ENCODE data around the gene PIGO.

DNA sequence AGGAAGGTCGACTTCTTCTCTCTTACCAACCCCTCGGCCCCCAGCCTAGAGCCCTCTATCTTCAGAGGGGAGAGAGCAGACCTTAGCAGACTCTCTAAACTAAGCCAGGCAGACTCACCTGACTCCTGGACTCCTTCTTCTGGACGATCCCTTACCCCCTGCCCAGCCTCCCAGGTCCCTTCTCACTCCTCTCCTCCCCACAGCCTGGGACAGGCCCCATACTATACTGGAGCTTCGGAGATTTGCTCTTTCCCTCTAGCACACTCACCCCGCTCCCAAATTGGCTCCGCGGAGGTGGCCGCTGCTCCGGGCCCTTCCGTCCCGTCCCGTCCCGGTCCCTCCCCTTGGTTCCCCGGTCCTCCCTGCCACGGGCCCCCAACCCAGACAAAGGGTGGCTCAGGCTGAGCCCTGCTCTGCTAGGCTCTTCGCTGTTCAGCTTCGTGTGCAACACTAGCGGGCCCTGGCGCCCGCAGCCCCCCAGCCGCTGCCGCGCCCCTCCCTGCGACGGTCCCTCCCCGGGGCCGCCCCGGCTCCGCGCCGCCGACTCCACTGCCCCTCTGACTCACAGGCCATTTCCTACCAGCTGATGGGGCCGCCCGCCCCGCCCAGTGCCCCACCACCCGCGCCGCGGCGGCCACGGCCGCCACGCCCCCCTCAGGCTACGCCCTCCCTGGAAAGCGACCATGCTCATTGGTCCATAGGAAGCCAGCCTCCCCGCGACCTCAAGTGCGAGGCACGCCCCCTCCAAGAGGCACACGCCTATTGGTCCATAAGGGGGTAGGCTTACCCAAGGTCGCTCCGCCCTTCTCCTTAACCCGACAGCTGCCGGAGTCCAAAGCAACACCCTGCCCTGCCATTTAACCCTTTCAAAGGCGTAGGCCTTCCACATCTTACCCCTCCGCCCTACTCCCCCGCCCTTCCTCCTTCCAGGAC lies 14.9 kb upstream of the PIGO start:
- TF ChIP-seq, protein P1, sequence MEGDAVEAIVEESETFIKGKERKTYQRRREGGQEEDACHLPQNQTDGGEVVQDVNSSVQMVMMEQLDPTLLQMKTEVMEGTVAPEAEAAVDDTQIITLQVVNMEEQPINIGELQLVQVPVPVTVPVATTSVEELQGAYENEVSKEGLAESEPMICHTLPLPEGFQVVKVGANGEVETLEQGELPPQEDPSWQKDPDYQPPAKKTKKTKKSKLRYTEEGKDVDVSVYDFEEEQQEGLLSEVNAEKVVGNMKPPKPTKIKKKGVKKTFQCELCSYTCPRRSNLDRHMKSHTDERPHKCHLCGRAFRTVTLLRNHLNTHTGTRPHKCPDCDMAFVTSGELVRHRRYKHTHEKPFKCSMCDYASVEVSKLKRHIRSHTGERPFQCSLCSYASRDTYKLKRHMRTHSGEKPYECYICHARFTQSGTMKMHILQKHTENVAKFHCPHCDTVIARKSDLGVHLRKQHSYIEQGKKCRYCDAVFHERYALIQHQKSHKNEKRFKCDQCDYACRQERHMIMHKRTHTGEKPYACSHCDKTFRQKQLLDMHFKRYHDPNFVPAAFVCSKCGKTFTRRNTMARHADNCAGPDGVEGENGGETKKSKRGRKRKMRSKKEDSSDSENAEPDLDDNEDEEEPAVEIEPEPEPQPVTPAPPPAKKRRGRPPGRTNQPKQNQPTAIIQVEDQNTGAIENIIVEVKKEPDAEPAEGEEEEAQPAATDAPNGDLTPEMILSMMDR (conservative IDR thresholded peaks at IDR 0.05; ENCODE audit: low read depth, low read length): no peak
- no peak for TF ChIP-seq RFX5 (IDR thresholded peaks at IDR 0.05; ENCODE audit: low read depth, low read length)
- TF ChIP-seq POLR2A (IDR thresholded peaks at IDR 0.05; ENCODE audit: low read depth, low read length): peak; percentile 89
- TF ChIP-seq RAD21 (IDR thresholded peaks at IDR 0.05; ENCODE audit: low read length): no peak
- TF ChIP-seq NFE2L2 (IDR thresholded peaks at IDR 0.05; ENCODE audit: low read depth, low read length): peak; percentile 6; the same call in 1 of the 2 replicates
- TF ChIP-seq, protein P2, sequence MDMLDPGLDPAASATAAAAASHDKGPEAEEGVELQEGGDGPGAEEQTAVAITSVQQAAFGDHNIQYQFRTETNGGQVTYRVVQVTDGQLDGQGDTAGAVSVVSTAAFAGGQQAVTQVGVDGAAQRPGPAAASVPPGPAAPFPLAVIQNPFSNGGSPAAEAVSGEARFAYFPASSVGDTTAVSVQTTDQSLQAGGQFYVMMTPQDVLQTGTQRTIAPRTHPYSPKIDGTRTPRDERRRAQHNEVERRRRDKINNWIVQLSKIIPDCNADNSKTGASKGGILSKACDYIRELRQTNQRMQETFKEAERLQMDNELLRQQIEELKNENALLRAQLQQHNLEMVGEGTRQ (IDR thresholded peaks at IDR 0.05; ENCODE audit: low read depth, low read length): 0 out of 2 replicates have a peak, but pooled peaks have one; percentile 39
- TF ChIP-seq, protein P3, sequence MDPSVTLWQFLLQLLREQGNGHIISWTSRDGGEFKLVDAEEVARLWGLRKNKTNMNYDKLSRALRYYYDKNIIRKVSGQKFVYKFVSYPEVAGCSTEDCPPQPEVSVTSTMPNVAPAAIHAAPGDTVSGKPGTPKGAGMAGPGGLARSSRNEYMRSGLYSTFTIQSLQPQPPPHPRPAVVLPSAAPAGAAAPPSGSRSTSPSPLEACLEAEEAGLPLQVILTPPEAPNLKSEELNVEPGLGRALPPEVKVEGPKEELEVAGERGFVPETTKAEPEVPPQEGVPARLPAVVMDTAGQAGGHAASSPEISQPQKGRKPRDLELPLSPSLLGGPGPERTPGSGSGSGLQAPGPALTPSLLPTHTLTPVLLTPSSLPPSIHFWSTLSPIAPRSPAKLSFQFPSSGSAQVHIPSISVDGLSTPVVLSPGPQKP (IDR thresholded peaks at IDR 0.05; ENCODE audit: borderline replicate concordance, low read depth, low read length): no peak
- no peak for TF ChIP-seq RCOR1 (IDR thresholded peaks at IDR 0.05; ENCODE audit: insufficient replicate concordance, low read length)
- peak; percentile 70; the same call in 1 of the 2 replicates for TF ChIP-seq MAZ (IDR thresholded peaks at IDR 0.05; ENCODE audit: borderline replicate concordance, low read depth, low read length)
- TF ChIP-seq BHLHE40 (IDR thresholded peaks at IDR 0.05; ENCODE audit: low read depth, low read length): no peak
- TF ChIP-seq MXI1 (IDR thresholded peaks at IDR 0.05; ENCODE audit: borderline replicate concordance, low read depth, low read length): peak; percentile 65; the same call in 1 of the 2 replicates
- TF ChIP-seq CEBPB (IDR thresholded peaks at IDR 0.05; ENCODE audit: low read depth, low read length): peak; percentile 62
- TF ChIP-seq SMC3 (IDR thresholded peaks at IDR 0.05; ENCODE audit: low read depth, low read length): no peak
- TF ChIP-seq MAFK (IDR thresholded peaks at IDR 0.05; ENCODE audit: low read depth, low read length): no peak
